Neuronal stem cell (in vitro differentiated cells): Measurements from ENCODE around the gene INPP5J.

Experiments
- DNase-seq: peaks from one replicate; pipeline ENCODE4 v3.0.0-alpha.2; 2013; ENCODE audit warnings: low spot score
- H2AFZ ChIP-seq: one replicate; pipeline ENCODE4 v1.6.1; 2013; ENCODE audit warnings: mild to moderate bottlenecking, low read length, inconsistent platforms
- H2AK5ac ChIP-seq: 2 replicates; pipeline ENCODE4 v1.6.1; 2013; ENCODE audit warnings: low read depth, mild to moderate bottlenecking, inconsistent platforms, low read length, moderate library complexity, mixed read lengths
- H2BK120ac ChIP-seq: 2 replicates; pipeline ENCODE4 v1.6.1; 2013; ENCODE audit warnings: low read depth, mild to moderate bottlenecking, inconsistent platforms, low read length, moderate library complexity, mixed read lengths
- H2BK12ac ChIP-seq: one replicate; pipeline ENCODE4 v1.6.1; 2013; ENCODE audit warnings: low read length, inconsistent platforms
- H2BK15ac ChIP-seq: 2 replicates; pipeline ENCODE4 v1.6.1; 2013; ENCODE audit warnings: mild to moderate bottlenecking, low read length, inconsistent platforms, mixed read lengths
- H2BK5ac ChIP-seq: one replicate; pipeline ENCODE4 v1.6.1; 2013; ENCODE audit warnings: inconsistent platforms, mild to moderate bottlenecking, low read length, moderate library complexity
- H3K14ac ChIP-seq: one replicate; pipeline ENCODE4 v1.6.1; 2013; ENCODE audit warnings: low read length, inconsistent platforms
- H3K18ac ChIP-seq: 2 replicates; pipeline ENCODE4 v1.6.1; 2013; ENCODE audit warnings: low read length, inconsistent platforms
- H3K23ac ChIP-seq: 2 replicates; pipeline ENCODE4 v1.6.1; 2013; ENCODE audit warnings: low read depth, mild to moderate bottlenecking, mixed read lengths, low read length, inconsistent platforms; ENCODE audit not compliant: poor library complexity
- H3K27ac ChIP-seq: replicated peaks from 3 replicates; pipeline ENCODE4 v1.5.1; 2013; ENCODE audit warnings: low read length, inconsistent platforms
- H3K27me3 ChIP-seq, 3 experiments: 2 replicates each; pipeline ENCODE4 v1.6.1; 2013; ENCODE audit warnings: low read length in 3 of 3, mild to moderate bottlenecking in 2 of 3, inconsistent platforms in 1 of 3, low read depth in 1 of 3, mixed read lengths in 1 of 3, moderate library complexity in 1 of 3; ENCODE audit not compliant: control insufficient read depth in 3 of 3, insufficient read depth in 3 of 3
- H3K36me3 ChIP-seq, 2 donors: replicated peaks in 1 of 2; 2 replicates each; pipeline ENCODE4 v1.6.1; 2013; ENCODE audit warnings: low read length in 2 of 2; ENCODE audit not compliant: control insufficient read depth in 2 of 2, insufficient read depth in 2 of 2
- H3K4ac ChIP-seq: 2 replicates; pipeline ENCODE4 v1.6.1; 2013; ENCODE audit warnings: inconsistent platforms, mild to moderate bottlenecking, low read length, moderate library complexity
- H3K4me1 ChIP-seq, 2 donors: 1 replicate in 1 of 2; 2 replicates in 1 of 2; pipeline ENCODE4 v1.6.1; 2013; ENCODE audit warnings: low read length in 2 of 2, low read depth in 1 of 2; ENCODE audit not compliant: control insufficient read depth in 2 of 2, insufficient read depth in 1 of 2
- H3K4me2 ChIP-seq: one replicate; pipeline ENCODE4 v1.6.1; 2013; ENCODE audit warnings: mild to moderate bottlenecking, low read length, inconsistent platforms; ENCODE audit not compliant: insufficient read depth, poor library complexity, severe bottlenecking
- H3K4me3 ChIP-seq, 2 donors: 2 replicates each; pipeline ENCODE4 v1.5.1; 2013; ENCODE audit warnings: low read length in 2 of 2, mild to moderate bottlenecking in 2 of 2, inconsistent platforms in 1 of 2, moderate library complexity in 1 of 2
- H3K79me1 ChIP-seq: one replicate; pipeline ENCODE4 v1.6.1; 2013; ENCODE audit warnings: low read depth, mild to moderate bottlenecking, inconsistent platforms, low read length, moderate library complexity
- H3K9ac ChIP-seq: one replicate; pipeline ENCODE4 v1.6.1; 2013; ENCODE audit warnings: mild to moderate bottlenecking, low read depth, low read length, inconsistent platforms; ENCODE audit not compliant: poor library complexity
- H3K9me3 ChIP-seq, 2 donors: replicated peaks in 1 of 2; 2 replicates each; pipeline versions ENCODE3 to v1.6.1; 2013; ENCODE audit warnings: low read length in 2 of 2, mild to moderate bottlenecking in 2 of 2, inconsistent platforms in 1 of 2, low read depth in 1 of 2, mixed read lengths in 1 of 2, moderate library complexity in 1 of 2; ENCODE audit not compliant: control insufficient read depth in 2 of 2, insufficient read depth in 1 of 2
- H4K8ac ChIP-seq: one replicate; pipeline ENCODE4 v1.6.1; 2013; ENCODE audit warnings: low read depth, mild to moderate bottlenecking, inconsistent platforms, low read length, moderate library complexity
- H4K91ac ChIP-seq: one replicate; pipeline ENCODE4 v1.6.1; 2013; ENCODE audit warnings: low read length, low read depth, mild to moderate bottlenecking, inconsistent platforms; ENCODE audit not compliant: poor library complexity
- WGBS, 2 donors: extraction: QIAGEN DNeasy Blood & Tissue Kit; methylation state at CpG; one replicate each; pipeline ENCODE4 v1.1.7; 2013; ENCODE audit warnings: missing lambda C conversion rate in 2 of 2, mixed read lengths in 1 of 2; ENCODE audit not compliant: insufficient read length in 2 of 2, insufficient replicate concordance in 1 of 2; ENCODE audit errors: extremely low coverage in 2 of 2; 5-methylcytosine and 5-hydroxymethylcytosine counted together

Gene INPP5J

GRCh38 chr22:31148488-31148887, 25.7 kb downstream of the INPP5J start:
- H3K36me3 ChIP-seq: no peaks in the 10 kb centered on the region
- no peak overlapping the region for H4K91ac ChIP-seq
- H2AK5ac ChIP-seq: no peak overlapping the region
- no peak overlapping the region for H2BK5ac ChIP-seq
- H3K18ac ChIP-seq: no peak overlapping the region
- no peak overlapping the region for H2BK120ac ChIP-seq
- WGBS, 2 donors: no CpG with 5 or more reads among the region's 1 CpG
- H3K23ac ChIP-seq: no peak overlapping the region
- peaks cover 2 to 15% of the 10 kb centered on the region in 2 donors for H3K9me3 ChIP-seq
- H3K4me3 ChIP-seq: no peak overlapping the region
- H3K4me1 ChIP-seq: no peaks in the 10 kb centered on the region
- H2BK12ac ChIP-seq: no peak overlapping the region
- H3K27me3 ChIP-seq: peaks cover 0 to 25% (median 0%) of the 10 kb centered on the region in 3 experiments
- no peak for DNase-seq
- H2BK15ac ChIP-seq: no peak overlapping the region
- H3K27ac ChIP-seq: no peak overlapping the region
- H3K4me2 ChIP-seq: no peak overlapping the region
- no peak overlapping the region for H3K14ac ChIP-seq
- no peak overlapping the region for H4K8ac ChIP-seq
- no peaks in the 10 kb centered on the region for H3K79me1 ChIP-seq
- peak overlapping the region; percentile 1 for H2AFZ ChIP-seq
- no peak overlapping the region for H3K9ac ChIP-seq
- H3K4ac ChIP-seq: no peak overlapping the region

GRCh38 chr22:31148953-31149627, 26.3 kb downstream of the INPP5J start:
- H4K91ac ChIP-seq: no peak overlapping the region
- no peak overlapping the region for H2BK12ac ChIP-seq
- no peak overlapping the region for H3K14ac ChIP-seq
- H3K9ac ChIP-seq: no peak overlapping the region
- DNase-seq: peak; percentile 52
- H3K4me3 ChIP-seq: no peak overlapping the region
- no peak overlapping the region for H3K4ac ChIP-seq
- H2AFZ ChIP-seq: peak overlapping the region; percentile 1
- H2BK120ac ChIP-seq: no peak overlapping the region
- H3K9me3 ChIP-seq: peaks cover 2 to 15% of the 10 kb centered on the region in 2 donors
- H3K4me1 ChIP-seq: no peaks in the 10 kb centered on the region
- no peak overlapping the region for H3K18ac ChIP-seq
- H4K8ac ChIP-seq: no peak overlapping the region
- no peaks in the 10 kb centered on the region for H3K79me1 ChIP-seq
- H3K36me3 ChIP-seq: no peaks in the 10 kb centered on the region
- no peak overlapping the region for H3K23ac ChIP-seq
- H3K27ac ChIP-seq: no peak overlapping the region
- no CpG with 5 or more reads among the region's 5 CpGs for WGBS, 2 donors
- no peak overlapping the region for H3K4me2 ChIP-seq
- no peak overlapping the region for H2BK5ac ChIP-seq
- no peak overlapping the region for H2AK5ac ChIP-seq
- H3K27me3 ChIP-seq: peaks cover 0 to 30% (median 0%) of the 10 kb centered on the region in 3 experiments
- H2BK15ac ChIP-seq: no peak overlapping the region

GRCh38 chr22:31150615-31151014, 27.8 kb downstream of the INPP5J start:
- Histone ChIP-seq H3K9me3 (peaks cover 2 to 12% of the 10 kb centered on the region in 2 donors), H3K14ac (no peak overlapping the region), H2BK5ac (no peak overlapping the region), H3K4me2 (no peak overlapping the region), H3K18ac (no peak overlapping the region), H2BK15ac (no peak overlapping the region), H2AFZ (no peak overlapping the region), H3K79me1 (no peaks in the 10 kb centered on the region), H3K27me3 (peaks cover 0 to 38% (median 0%) of the 10 kb centered on the region in 3 experiments), H4K8ac (no peak overlapping the region), H2AK5ac (no peak overlapping the region), H2BK120ac (no peak overlapping the region), H3K23ac (no peak overlapping the region), H3K4ac (no peak overlapping the region), H3K9ac (no peak overlapping the region), H3K27ac (no peak overlapping the region), H3K4me1 (no peaks in the 10 kb centered on the region), H4K91ac (no peak overlapping the region), H3K4me3 (no peak overlapping the region), H3K36me3 (no peaks in the 10 kb centered on the region), H2BK12ac (no peak overlapping the region)
- DNase-seq: no peak
- WGBS, 2 donors: no CpG with 5 or more reads among the region's 3 CpGs

- no peak overlapping the region for H3K23ac ChIP-seq
- H3K27me3 ChIP-seq: peaks cover 0 to 46% (median 0%) of the 10 kb centered on the region in 3 experiments
Measured at GRCh38 chr22:31151872-31152271, 29.1 kb downstream of the INPP5J start.

More at GRCh38 chr22:31151872-31152271, 29.1 kb downstream of the INPP5J start:
- no peak overlapping the region for H4K8ac ChIP-seq
- H2AK5ac ChIP-seq: no peak overlapping the region
- no peak for DNase-seq
- no peak overlapping the region for H3K18ac ChIP-seq
- no peak overlapping the region for H3K9ac ChIP-seq
- H3K9me3 ChIP-seq: peaks cover 2 to 8% of the 10 kb centered on the region in 2 donors
- H3K4me3 ChIP-seq: no peak overlapping the region
- no peak overlapping the region for H3K4ac ChIP-seq
- no peak overlapping the region for H2BK5ac ChIP-seq
- H3K79me1 ChIP-seq: no peaks in the 10 kb centered on the region
- H2BK15ac ChIP-seq: no peak overlapping the region
- WGBS, 2 donors: no CpG with 5 or more reads among the region's 2 CpGs
- no peak overlapping the region for H2BK12ac ChIP-seq
- H2AFZ ChIP-seq: no peak overlapping the region
- H3K27ac ChIP-seq: no peak overlapping the region
- H3K36me3 ChIP-seq: no peaks in the 10 kb centered on the region
- no peaks in the 10 kb centered on the region for H3K4me1 ChIP-seq
- no peak overlapping the region for H3K4me2 ChIP-seq
- H3K14ac ChIP-seq: no peak overlapping the region
- H4K91ac ChIP-seq: no peak overlapping the region
- H2BK120ac ChIP-seq: no peak overlapping the region
